Smooth muscle cell (in vitro differentiated cells): ENCODE data around the gene HOXB6. TPM values are rescaled to one million over a fixed set of nuclear protein-coding genes. Genes with fewer than 3 reads are reported as not detected.

Source experiments
- DNase-seq: peaks from one replicate; lab custom pipeline; 2025; ENCODE audit not compliant: unreplicated experiment; lab: John Stamatoyannopoulos, UW
- H2AFZ ChIP-seq: fragments of 200-600 bp; sonication (generic); 2 replicates; pipeline ENCODE4 v1.6.0; 2016; ENCODE audit warnings: antibody characterized with exemption, low read depth, mild to moderate bottlenecking
- H3F3A ChIP-seq: fragments of 200-600 bp; sonication (generic); 2 replicates; pipeline ENCODE4 v1.6.0; 2017; ENCODE audit warnings: antibody characterized with exemption, low read depth
- H3K27ac ChIP-seq: fragments of 200-600 bp; sonication (generic); 2 replicates; pipeline ENCODE4 v1.5.1; 2016; ENCODE audit warnings: low read depth, mild to moderate bottlenecking
- H3K27me3 ChIP-seq: fragments of 200-600 bp; sonication (generic); 2 replicates; pipeline ENCODE4 v1.6.1; 2016; ENCODE audit warnings: low read depth, mild to moderate bottlenecking
- H3K36me3 ChIP-seq: fragments of 200-600 bp; sonication (generic); 2 replicates; pipeline ENCODE4 v1.5.1; 2016; ENCODE audit warnings: low read depth
- H3K4me1 ChIP-seq: fragments of 200-600 bp; sonication (generic); 2 replicates; pipeline ENCODE4 v1.5.1; 2016; ENCODE audit warnings: low read depth
- H3K4me2 ChIP-seq: fragments of 200-600 bp; sonication (generic); 2 replicates; pipeline ENCODE4 v1.6.0; 2016; ENCODE audit warnings: mild to moderate bottlenecking
- H3K4me3 ChIP-seq: fragments of 200-600 bp; sonication (generic); 2 replicates; pipeline ENCODE4 v1.5.1; 2016; ENCODE audit warnings: mild to moderate bottlenecking
- H3K79me2 ChIP-seq: fragments of 200-600 bp; sonication (generic); 2 replicates; pipeline ENCODE4 v1.6.0; 2016; ENCODE audit warnings: low read depth, mild to moderate bottlenecking
- H3K9ac ChIP-seq: fragments of 200-600 bp; sonication (generic); 2 replicates; pipeline ENCODE4 v1.6.0; 2016; ENCODE audit warnings: low read depth
- H3K9me3 ChIP-seq: fragments of 200-600 bp; sonication (generic); replicated peaks from 2 replicates; pipeline ENCODE4 v1.5.1; 2016; ENCODE audit warnings: low read depth
- H4K20me1 ChIP-seq: fragments of 200-600 bp; sonication (generic); 2 replicates; pipeline ENCODE4 v1.6.0; 2016; ENCODE audit warnings: low read depth
- CTCF ChIP-seq: fragments of 200-600 bp; sonication (generic); IDR thresholded peaks from 2 replicates; pipeline ENCODE4 v1.5.1; 2017; ENCODE audit warnings: borderline replicate concordance, mild to moderate bottlenecking, antibody characterized with exemption; ENCODE audit not compliant: insufficient read depth, poor library complexity, severe bottlenecking
- WGBS: methylation state at CpG from one replicate; pipeline ENCODE4 v1.1.7; 2016; ENCODE audit warnings: low lambda C conversion rate; 5-methylcytosine and 5-hydroxymethylcytosine counted together
- polyA plus RNA-seq: library from polyadenylated mRNA; unstranded; fragments of >200 nt; fragmentation: Nextera tagmentation; extraction: Ambion mirVana; gene quantifications from 2 replicates; pipeline ENCODE4 v1.2.1, GENCODE V29; 2016
- total RNA-seq: library from RNA; depleted of rRNA; stranded (reverse); fragments of >200 nt; gene quantifications from 2 replicates; pipeline ENCODE4 v1.2.3, GENCODE V29; 2014

The HOXB6 gene
- total and polyA plus RNA-seq, 2 experiments from 2014 or later = 6.3 to 9.3 TPM

GRCh38 chr17:48561884-48562810 is 42.6 kb downstream of the HOXB6 start:
- Histone ChIP-seq H3K36me3 (no peaks in the 10 kb centered on the region), H3K9me3 (no peaks in the 10 kb centered on the region), H4K20me1 (peaks cover 100% of the 10 kb centered on the region), H3K27me3 (peaks cover 83% of the 10 kb centered on the region), H3K4me2 (no peak overlapping the region), H3F3A (no peaks in the 10 kb centered on the region), H2AFZ (no peak overlapping the region), H3K9ac (no peak overlapping the region), H3K4me3 (no peak overlapping the region), H3K79me2 (peaks cover 19% of the 10 kb centered on the region), H3K4me1 (peaks cover 6% of the 10 kb centered on the region), H3K27ac (no peak overlapping the region)
- peak; percentile 34 for TF ChIP-seq CTCF
- 74% methylated on average over 15 of the region's 15 CpGs for WGBS
- DNase-seq = no peak

GRCh38 chr17:48559840-48560817 is 44.7 kb downstream of the HOXB6 start:
- Histone ChIP-seq H3K27me3 (peaks cover 72% of the 10 kb centered on the region), H3K27ac (no peak overlapping the region), H4K20me1 (peaks cover 99% of the 10 kb centered on the region), H3F3A (no peaks in the 10 kb centered on the region), H3K9ac (no peak overlapping the region), H3K9me3 (no peaks in the 10 kb centered on the region), H2AFZ (no peak overlapping the region), H3K4me3 (no peak overlapping the region), H3K4me2 (no peak overlapping the region), H3K79me2 (peaks cover 18% of the 10 kb centered on the region), H3K4me1 (peaks cover 6% of the 10 kb centered on the region), H3K36me3 (no peaks in the 10 kb centered on the region)
- TF ChIP-seq CTCF = no peak
- 68% methylated on average over 14 of the region's 14 CpGs for WGBS
- no peak for DNase-seq

GRCh38 chr17:48559122-48559839 is 45.5 kb downstream of the HOXB6 start:
- WGBS = 63% methylated on average over 16 of the region's 16 CpGs
- Histone ChIP-seq H3K79me2 (peaks cover 17% of the 10 kb centered on the region), H3K4me1 (peaks cover under 1% of the 10 kb centered on the region), H3K36me3 (no peaks in the 10 kb centered on the region), H3K4me3 (no peak overlapping the region), H3F3A (no peaks in the 10 kb centered on the region), H3K9me3 (no peaks in the 10 kb centered on the region), H3K27me3 (peaks cover 72% of the 10 kb centered on the region), H3K9ac (no peak overlapping the region), H2AFZ (no peak overlapping the region), H3K4me2 (no peak overlapping the region), H4K20me1 (peaks cover 99% of the 10 kb centered on the region), H3K27ac (no peak overlapping the region)
- DNase-seq = no peak
- TF ChIP-seq CTCF = no peak
